ENCODE measurements around the gene ABCC9.
"Not testable (repeated sequence)": the region's sequence is repeated elsewhere in the genome, so short reads cannot be mapped to it uniquely, and the experiment has no call there.

The ABCC9 gene

DNA sequence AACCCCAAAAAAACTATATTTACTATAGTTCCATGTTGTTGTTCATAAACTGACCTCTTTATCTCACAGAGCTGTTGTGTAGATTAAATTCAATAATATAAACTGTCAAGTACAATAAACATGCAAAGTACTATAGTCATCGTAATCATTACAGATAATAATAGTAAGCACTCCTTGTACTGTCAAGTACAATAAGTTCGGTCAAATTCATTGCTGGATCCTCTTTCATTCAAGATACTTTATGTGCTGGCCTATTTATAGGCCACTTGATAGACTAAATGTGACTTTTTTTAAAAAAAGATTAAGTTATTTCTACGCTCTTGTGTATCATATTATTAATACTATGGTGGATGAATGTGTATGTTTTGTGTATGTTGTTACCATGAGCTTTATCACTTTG lies 127.5 kb downstream of the ABCC9 start:
- Histone ChIP-seq H3K4me1 (no peaks in the 10 kb centered on the region), H3K9me3 (no peaks in the 10 kb centered on the region), H3K27me3 (ENCODE audit: low read depth) (no peaks in the 10 kb centered on the region; the same call in 1 of the 2 replicates), H3K36me3 (replicated peaks) (no peaks in the 10 kb centered on the region), H3K4me3 (no peak overlapping the region)
- in situ Hi-C loops (cut with MboI; ENCODE audit: low sequenced_read_pairs) = no loop called here
- DNase-seq (ENCODE audit: low spot score in 2 of 2) = no peak

DNA sequence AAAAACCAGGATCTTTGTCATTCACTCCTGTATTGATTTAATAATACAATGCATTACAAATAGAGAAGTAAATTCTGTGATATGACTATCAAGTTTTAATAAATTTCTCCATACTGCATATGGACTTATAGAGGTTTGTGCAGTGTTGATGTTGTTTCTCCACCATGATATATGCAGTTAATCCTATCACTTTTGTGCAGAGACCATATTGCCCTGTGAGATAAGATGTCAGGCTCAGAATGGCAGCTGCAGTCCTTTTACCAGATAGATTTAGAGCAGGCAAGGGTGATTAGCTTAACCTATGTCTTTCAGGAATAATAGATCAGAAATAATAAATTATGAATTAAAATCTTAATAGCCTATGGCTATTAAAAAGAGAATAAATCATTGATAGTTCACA lies 128.1 kb downstream of the ABCC9 start:
- in situ Hi-C loops (cut with MboI; ENCODE audit: low sequenced_read_pairs) = no loop called here
- DNase-seq (ENCODE audit: low spot score in 2 of 2) = no peak

DNA sequence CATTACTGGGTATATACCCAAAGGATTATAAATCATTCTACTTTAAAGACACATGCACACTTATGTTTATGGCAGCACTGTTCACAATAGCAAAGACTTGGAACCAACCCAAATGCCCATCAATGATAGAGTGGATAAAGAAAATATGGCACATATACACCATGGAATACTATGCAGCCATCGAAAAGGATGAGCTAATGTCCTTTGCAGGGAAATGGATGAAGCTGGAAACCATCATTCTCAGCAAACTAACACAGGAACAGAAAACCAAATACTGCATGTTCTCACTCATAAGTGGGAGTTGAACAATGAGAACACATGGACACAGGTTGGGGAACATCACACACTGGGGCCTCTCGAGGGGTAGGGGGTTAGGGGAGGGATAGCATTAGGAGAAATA lies 128.9 kb downstream of the ABCC9 start:
- H3K27me3 ChIP-seq (ENCODE audit: low read depth); H3K4me1 ChIP-seq; H3K36me3 ChIP-seq (replicated peaks); in situ Hi-C loops (cut with MboI; ENCODE audit: low sequenced_read_pairs); H3K9me3 ChIP-seq; DNase-seq (ENCODE audit: low spot score in 2 of 2); H3K4me3 ChIP-seq: not testable (repeated sequence)

More for the DNA sequence above, 128.1 kb downstream of the ABCC9 start:
- H3K27me3 ChIP-seq (ENCODE audit: low read depth) = no peaks in the 10 kb centered on the region; the same call in 1 of the 2 replicates
- H3K4me1 ChIP-seq = no peaks in the 10 kb centered on the region
- H3K4me3 ChIP-seq = no peak overlapping the region
- H3K36me3 ChIP-seq (replicated peaks) = no peaks in the 10 kb centered on the region
- no peaks in the 10 kb centered on the region for H3K9me3 ChIP-seq

DNA sequence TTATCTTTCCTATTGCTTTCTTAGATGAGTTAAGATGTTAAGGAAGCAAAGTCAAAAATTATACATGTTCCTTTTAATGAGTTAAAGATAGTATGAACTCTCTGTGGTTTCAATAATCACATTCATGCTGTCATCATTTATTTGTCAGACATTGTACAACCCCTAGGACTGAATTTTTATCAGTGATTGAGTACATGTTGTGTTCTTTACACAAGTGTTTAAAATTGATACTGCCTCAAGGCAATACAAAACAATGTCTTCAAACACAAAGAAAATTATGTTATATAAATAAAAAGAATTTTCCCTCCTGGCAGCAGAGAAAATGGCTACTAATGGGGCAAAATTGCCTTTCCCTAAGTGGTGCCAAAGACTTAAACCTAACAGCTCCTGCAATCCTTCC lies 132.1 kb downstream of the ABCC9 start:
- in situ Hi-C loops (cut with MboI; ENCODE audit: low sequenced_read_pairs) = no loop called here
- DNase-seq (ENCODE audit: low spot score in 2 of 2) = no peak
- no peaks in the 10 kb centered on the region for H3K36me3 ChIP-seq (replicated peaks)

DNA sequence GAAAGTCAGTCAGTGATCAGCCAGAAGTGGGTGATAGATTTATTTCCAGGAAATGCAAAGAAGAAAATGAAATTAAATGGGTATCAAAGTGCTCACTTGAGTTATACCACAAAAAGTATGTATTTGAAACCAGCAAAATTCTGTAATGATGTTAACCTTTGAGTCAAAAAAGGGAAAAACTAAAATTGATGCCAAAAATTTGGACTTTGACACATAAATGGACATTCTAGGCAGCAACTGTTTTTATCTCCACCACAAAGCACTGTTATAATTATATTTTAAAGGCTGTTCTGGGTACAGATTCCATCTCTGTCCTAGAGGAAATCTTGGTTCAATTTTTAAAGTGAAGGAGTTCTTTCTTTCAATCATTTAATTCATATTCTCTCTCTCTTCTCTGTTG lies 135.0 kb downstream of the ABCC9 start:
- no peak for DNase-seq (ENCODE audit: low spot score in 2 of 2)
- H3K27me3 ChIP-seq (ENCODE audit: low read depth) = no peaks in the 10 kb centered on the region
- no peaks in the 10 kb centered on the region for H3K36me3 ChIP-seq (replicated peaks)
- H3K4me1 ChIP-seq = no peaks in the 10 kb centered on the region
- H3K9me3 ChIP-seq = no peaks in the 10 kb centered on the region
- in situ Hi-C loops (cut with MboI; ENCODE audit: low sequenced_read_pairs) = no loop called here
- no peak overlapping the region for H3K4me3 ChIP-seq

More for the DNA sequence above, 132.1 kb downstream of the ABCC9 start:
- H3K27me3 ChIP-seq (ENCODE audit: low read depth) = no peaks in the 10 kb centered on the region
- no peaks in the 10 kb centered on the region for H3K9me3 ChIP-seq
- H3K4me3 ChIP-seq = no peak overlapping the region
- H3K4me1 ChIP-seq = no peaks in the 10 kb centered on the region

DNA sequence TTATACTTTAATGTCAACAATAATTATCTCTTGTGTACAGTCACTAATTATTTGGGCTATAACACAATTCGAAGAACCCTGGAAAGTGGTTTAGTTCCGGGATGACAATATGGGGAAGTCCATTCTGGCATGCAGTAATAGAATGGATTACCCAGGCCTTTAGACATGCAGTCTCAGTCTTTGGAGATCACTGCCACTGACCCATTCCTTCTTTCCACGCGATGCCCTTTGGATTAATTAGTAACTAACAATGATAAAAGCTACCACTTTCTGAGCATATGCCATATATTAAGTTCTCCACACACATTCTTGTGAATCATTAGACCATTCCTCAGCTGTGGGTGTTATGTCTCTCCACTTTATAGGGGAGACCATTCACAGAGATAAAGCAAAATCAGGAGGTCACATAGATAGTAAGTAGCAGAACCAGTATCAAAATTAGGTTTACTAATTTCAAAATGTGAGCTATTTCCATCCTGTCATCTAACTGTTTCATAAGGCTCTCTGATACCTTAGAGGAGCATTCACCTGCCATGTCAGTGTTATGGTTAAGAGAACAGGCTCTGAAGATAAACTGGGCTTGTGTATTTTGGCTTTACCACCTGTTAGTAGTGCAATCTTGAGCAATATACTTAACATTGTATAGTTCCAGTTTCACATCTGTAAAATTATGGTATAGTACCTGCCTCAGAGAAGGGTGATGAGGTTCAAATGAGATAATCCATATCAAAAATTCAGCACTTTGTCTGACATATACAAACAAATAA lies 139.5 kb downstream of the ABCC9 start:
- no peak for DNase-seq (ENCODE audit: low spot score in 2 of 2)
- Histone ChIP-seq H3K36me3 (replicated peaks) (no peaks in the 10 kb centered on the region), H3K4me1 (no peaks in the 10 kb centered on the region), H3K27me3 (ENCODE audit: low read depth) (no peaks in the 10 kb centered on the region), H3K4me3 (no peak overlapping the region), H3K9me3 (no peaks in the 10 kb centered on the region)
- in situ Hi-C loops (cut with MboI; ENCODE audit: low sequenced_read_pairs) = no loop called here

DNA sequence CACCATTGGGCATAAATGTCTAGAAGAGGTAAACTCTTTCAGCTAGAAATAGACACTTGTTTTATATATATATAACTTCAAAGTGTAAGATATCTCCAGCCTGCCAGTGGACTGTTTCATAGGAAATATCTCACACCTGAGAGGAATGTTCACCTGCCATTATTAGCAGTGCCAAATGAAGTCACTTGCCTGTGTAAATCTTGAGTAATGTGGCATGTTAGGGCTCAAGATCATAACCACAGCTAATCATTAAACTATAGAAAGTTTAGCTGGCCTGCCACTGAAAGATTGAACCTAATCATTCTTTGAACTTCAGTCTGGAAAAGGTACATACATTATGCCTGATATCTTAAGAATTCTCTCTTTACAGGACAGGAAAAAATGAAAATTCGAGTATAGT lies 141.2 kb downstream of the ABCC9 start:
- no peaks in the 10 kb centered on the region for H3K4me1 ChIP-seq
- in situ Hi-C loops (cut with MboI; ENCODE audit: low sequenced_read_pairs) = no loop called here
- H3K9me3 ChIP-seq = no peaks in the 10 kb centered on the region
- DNase-seq (ENCODE audit: low spot score in 2 of 2) = no peak
- H3K4me3 ChIP-seq = no peak overlapping the region
- no peaks in the 10 kb centered on the region for H3K36me3 ChIP-seq (replicated peaks)
- no peaks in the 10 kb centered on the region for H3K27me3 ChIP-seq (ENCODE audit: low read depth)

DNA sequence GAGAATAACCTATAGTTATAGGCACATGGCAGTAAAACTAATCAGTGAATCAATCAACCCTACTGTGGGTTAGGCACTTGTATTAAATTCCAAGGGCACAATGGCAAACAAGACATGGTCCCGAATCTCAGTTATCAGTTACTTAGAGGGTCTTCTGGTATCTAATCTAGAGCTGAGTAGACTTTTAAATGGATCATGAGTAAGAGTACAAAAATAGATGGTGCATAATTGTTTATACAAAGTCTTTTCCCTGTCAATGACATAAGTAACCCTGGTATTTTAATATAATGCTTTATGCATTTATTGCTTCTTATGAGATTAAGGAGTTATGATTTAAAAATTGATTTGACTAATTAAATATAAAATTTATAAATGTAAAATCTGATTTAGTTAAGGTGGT lies 143.7 kb downstream of the ABCC9 start:
- H3K9me3 ChIP-seq = no peaks in the 10 kb centered on the region
- no peak overlapping the region for H3K4me3 ChIP-seq
- no peaks in the 10 kb centered on the region for H3K4me1 ChIP-seq
- H3K27me3 ChIP-seq (ENCODE audit: low read depth) = no peaks in the 10 kb centered on the region
- DNase-seq (ENCODE audit: low spot score in 2 of 2) = no peak
- H3K36me3 ChIP-seq (replicated peaks) = no peaks in the 10 kb centered on the region
- in situ Hi-C loops (cut with MboI; ENCODE audit: low sequenced_read_pairs) = no loop called here

DNA sequence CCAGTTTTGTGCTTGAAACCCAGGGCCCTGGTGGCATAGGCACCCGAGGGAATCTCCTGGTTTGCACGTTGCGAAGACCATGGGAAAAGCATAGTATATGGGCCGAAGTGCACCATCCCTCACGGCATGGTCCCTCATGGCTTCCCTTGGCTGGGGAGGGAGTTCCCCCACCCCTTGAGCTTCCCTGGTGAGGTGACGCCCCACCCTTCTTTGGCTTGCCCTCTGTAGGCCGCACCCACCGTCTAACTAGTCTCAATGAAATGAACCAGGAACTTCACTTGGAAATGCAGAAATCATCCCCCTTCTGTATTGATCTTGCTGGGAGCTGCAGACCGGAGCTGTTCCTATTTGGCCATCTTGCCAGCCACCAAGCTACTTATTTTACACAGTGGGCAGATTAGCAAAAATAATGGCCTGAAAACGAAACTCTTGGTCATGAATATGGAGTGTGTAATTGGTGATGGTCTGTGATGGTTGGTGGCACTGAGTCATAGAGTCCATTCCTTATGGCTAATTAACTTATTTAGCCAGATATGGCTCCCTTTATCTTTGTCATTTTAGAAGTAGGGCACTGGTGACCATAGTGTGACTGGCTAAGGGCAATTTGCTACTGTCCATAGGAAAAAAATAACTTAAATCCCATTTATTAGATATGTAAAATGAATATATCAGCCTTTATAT lies 145.4 kb downstream of the ABCC9 start:
- in situ Hi-C loops (cut with MboI; ENCODE audit: low sequenced_read_pairs) = no loop called here
- H3K9me3 ChIP-seq = no peaks in the 10 kb centered on the region
- no peaks in the 10 kb centered on the region for H3K36me3 ChIP-seq (replicated peaks)
- no peak overlapping the region for H3K4me3 ChIP-seq
- H3K27me3 ChIP-seq (ENCODE audit: low read depth) = no peaks in the 10 kb centered on the region
- no peak for DNase-seq (ENCODE audit: low spot score in 2 of 2)
- no peaks in the 10 kb centered on the region for H3K4me1 ChIP-seq

DNA sequence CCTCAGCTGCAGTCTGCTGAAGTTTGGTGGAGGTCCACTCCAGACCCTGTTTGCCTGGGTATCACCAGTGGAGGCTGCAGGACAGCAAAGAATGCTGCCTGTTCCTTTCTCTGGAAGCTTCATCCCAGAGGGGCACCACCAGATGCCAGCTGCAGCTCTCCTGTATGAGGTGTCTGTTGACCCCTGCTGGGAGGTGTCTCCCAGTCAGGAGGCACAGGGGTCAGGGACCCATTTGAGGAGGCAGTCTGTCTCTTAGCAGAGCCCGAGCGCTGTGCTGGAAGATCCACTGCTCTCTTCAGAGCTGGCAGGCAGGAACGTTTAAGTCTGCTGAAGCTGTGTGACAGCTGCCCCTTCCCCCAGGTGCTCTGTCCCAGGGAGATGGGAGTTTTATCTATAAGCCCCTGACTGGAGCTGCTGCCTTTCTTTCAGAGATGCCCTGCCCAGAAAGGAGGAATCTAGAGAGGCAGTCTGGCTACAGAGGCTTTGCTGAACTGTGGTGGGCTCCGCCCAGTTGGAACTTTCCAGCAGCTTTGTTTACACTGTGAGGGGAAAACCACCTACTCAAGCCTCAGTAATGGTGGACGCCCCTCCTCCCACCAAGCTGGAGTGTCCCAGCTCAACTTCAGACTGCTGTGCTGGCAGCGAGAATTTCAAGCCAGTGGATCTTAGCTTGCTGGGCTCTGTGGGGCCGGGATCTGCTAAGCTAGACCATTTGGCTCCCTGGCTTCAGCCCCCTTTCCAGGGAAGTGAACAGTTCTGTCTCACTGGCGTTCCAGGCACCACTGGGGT lies 146.2 kb downstream of the ABCC9 start:
- H3K9me3 ChIP-seq; H3K4me1 ChIP-seq; DNase-seq (ENCODE audit: low spot score in 2 of 2); H3K36me3 ChIP-seq (replicated peaks); H3K27me3 ChIP-seq (ENCODE audit: low read depth); in situ Hi-C loops (cut with MboI; ENCODE audit: low sequenced_read_pairs); H3K4me3 ChIP-seq: not testable (repeated sequence)

DNA sequence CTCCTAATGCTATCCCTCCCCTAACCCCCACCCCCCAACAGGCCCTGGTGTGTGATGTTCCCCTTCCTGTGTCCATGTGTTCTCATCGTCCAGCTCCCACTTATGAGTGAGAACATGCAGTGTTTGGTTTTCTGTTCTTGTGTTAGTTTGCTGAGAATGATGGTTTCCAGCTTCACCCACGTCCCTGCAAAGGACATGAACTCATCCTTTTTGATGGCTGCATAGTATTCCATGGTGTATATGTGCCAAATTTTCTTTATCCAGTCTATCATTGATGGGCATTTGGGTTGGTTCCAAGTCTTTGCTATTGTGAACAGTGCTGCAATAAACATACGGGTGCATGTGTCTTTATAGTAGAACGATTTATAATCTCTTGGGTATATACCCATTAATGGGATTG lies 151.5 kb downstream of the ABCC9 start:
- H3K4me3 ChIP-seq; H3K27me3 ChIP-seq (ENCODE audit: low read depth); H3K36me3 ChIP-seq (replicated peaks); in situ Hi-C loops (cut with MboI; ENCODE audit: low sequenced_read_pairs); DNase-seq (ENCODE audit: low spot score in 2 of 2); H3K4me1 ChIP-seq; H3K9me3 ChIP-seq: not testable (repeated sequence)

DNA sequence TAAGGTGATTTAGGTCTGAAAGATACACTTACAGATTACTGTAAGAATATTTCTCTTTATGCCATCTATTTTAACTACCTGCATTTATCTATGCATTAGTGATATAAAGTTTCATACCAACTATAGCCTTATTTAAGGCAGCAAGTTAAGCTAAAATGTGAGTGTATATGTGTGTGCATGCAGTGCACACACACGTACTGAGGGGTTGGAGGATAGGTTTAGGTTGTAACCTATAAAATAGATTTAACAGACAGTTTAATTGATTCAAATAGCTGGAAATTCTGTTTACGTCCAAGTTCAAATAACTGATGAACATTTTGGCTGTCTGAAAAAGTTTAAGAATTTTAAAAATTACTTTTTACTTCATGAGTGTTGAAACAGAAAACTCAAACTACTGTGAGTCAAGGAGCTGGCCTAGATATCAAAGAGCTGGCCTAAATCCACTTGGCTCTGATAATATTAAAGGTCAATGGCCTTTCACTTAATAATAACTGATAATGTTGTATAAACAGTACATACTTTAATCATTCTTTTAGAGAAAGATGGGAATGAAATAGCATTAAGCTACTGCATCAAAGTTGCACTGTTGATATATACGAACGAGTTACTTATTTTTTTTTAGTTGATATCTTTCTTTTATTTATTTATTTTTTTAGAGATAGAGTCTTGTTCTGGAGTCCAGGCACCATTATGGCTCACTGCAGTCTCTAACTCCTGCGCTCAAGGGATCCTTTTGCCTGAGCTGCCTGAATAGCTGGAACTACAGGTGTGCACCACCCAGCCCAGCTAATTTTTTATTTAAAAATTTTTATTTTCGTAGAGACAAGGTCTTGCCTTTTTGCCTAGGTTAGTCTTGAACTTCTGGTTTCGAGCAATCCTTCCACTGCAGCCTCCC lies 152.9 kb downstream of the ABCC9 start:
- Histone ChIP-seq H3K4me1 (no peaks in the 10 kb centered on the region), H3K36me3 (replicated peaks) (no peaks in the 10 kb centered on the region), H3K9me3 (no peaks in the 10 kb centered on the region), H3K27me3 (ENCODE audit: low read depth) (peaks cover 5% of the 10 kb centered on the region; the same call in 1 of the 2 replicates), H3K4me3 (no peak overlapping the region)
- DNase-seq (ENCODE audit: low spot score in 2 of 2) = no peak
- in situ Hi-C loops (cut with MboI; ENCODE audit: low sequenced_read_pairs) = no loop called here

DNA sequence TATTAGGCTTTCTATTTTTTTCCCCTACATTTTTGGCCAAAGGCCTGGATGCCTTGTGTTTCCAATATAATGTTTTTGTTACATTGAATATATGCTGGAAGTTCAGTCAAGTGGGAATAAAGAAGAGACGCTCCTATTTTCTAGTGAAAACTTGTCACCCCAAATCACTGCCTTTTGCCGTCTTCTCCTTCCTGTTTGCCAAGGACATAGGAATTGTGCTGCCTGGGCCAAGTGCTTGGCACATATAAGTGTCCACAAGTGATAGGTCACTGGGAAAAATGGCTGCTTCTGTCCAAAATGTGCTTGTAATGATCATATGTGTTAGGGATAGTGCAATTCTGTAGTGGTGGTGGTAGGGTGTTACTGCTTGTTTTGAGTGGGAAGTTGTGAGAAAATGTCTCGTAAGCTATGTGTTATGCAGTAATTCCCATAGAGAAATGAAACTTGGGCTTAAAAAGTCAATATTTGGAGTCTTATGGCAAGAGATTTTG lies 155.1 kb downstream of the ABCC9 start:
- in situ Hi-C loops (cut with MboI; ENCODE audit: low sequenced_read_pairs) = no loop called here
- DNase-seq (ENCODE audit: low spot score in 2 of 2) = no peak

More for the DNA sequence above, 155.1 kb downstream of the ABCC9 start:
- peaks cover 5% of the 10 kb centered on the region; the same call in 1 of the 2 replicates for H3K27me3 ChIP-seq (ENCODE audit: low read depth)
- H3K4me1 ChIP-seq = no peaks in the 10 kb centered on the region
- H3K9me3 ChIP-seq = no peaks in the 10 kb centered on the region
- H3K4me3 ChIP-seq = no peak overlapping the region
- no peaks in the 10 kb centered on the region for H3K36me3 ChIP-seq (replicated peaks)
